NCI-H510A treated with DMSO at 0.1 percent for 48 hours (cell line): Measurements from ENCODE around the gene ULK1.

Experiments used
- DNase-seq: peaks from one replicate; lab custom pipeline; 2025; lab: John Stamatoyannopoulos, UW

ULK1 gene

DNA sequence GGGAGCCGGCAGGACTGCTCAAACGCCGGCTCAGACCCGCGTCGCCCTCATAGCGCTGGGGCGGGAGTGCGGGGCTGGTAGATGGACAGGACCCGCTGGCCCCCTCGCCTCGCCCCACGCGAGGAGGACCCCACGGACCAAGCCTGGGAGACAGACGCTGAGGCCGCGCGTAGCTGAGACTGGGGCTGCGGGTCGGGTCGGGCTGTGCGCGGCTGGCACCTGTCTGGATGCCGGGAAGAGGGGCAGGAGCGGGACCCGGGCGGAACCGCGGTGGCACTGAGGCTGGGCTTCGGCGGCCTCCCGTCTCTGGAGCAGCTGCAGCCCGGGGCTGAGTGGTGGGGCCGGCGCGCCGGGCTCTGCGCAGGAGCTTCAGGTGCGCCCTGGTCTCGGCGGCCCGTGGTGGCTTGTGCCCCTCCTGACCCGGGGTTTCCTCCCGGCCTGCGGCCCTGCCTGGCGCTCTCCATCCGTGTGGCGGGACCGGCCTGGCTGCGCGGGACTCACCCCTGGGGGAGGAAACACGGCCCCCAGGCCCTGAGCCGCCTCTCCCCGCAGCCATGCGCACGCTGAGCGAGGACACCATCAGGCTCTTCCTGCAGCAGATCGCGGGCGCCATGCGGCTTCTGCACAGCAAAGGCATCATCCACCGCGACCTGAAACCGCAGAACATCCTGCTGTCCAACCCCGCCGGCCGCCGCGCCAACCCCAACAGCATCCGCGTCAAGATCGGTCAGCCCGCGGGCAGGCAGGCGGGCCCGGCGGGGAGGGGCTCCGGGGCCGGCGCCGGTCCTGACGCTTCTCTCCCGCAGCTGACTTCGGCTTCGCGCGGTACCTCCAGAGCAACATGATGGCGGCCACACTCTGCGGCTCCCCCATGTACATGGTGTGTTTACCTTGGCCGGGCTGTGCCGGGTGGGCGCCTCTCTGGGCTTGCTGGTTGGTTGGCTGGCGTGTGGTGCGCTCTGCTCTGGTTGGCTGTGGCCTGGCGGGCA, 14.0 kb downstream of the ULK1 start:
- DNase-seq = no peak

- no peak for DNase-seq
These were observed 14.8 kb downstream of the ULK1 start for GRCh38 chr12:131909081-131909751.

DNA sequence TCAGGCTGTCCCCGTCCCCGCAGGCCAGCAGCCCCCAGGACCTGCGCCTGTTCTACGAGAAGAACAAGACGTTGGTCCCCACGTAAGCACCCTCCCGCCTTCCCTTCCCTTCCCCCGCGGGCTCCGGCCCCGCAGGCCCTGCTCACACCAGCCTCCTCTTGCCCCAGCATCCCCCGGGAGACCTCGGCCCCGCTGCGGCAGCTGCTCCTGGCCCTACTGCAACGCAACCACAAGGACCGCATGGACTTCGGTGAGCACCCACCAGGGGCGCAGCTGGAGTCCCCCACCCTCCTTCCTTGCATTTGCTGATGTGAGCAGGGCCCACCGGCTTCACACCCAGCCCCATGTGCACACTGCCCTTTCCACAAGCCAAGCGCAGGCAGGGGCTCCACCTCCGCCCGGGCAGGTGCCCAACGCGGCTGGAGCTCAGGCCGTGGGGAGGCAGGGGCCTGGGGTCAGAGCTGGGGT, 15.4 kb downstream of the ULK1 start:
- DNase-seq = no peak

GRCh38 chr12:131910302-131911027, 16.0 kb downstream of the ULK1 start:
- no peak for DNase-seq

DNA sequence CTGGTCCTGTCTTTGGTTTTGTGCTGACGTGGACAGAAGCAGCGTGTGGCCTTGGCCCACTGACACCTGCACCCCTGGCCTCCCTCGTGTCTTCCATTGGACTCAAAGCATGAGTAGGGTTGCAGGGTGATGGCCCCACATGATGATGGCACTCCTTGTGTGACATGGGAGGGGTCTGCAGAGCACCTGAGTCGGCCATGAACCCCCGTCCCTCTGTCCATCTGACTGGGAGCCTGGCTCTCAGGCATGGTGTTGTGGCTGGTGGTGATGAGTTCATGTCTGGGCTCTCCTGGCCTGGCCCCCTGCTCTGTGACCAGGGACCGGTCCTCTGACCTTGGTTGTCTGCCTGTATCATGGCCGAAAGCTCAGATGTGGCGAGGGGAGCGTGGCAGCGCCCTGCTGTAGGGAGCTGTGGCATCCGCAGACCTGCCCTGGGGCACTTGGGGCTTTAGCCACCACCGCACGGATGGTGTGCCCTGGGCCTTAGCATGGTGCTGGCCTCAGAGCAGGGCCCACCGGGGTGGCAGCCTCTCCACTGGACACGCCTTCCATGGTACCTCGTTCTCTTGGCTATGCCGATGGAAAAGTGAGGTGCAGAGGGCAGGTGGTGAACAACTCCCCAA, 16.7 kb downstream of the ULK1 start:
- no peak for DNase-seq

GRCh38 chr12:131911851-131912477, 17.5 kb downstream of the ULK1 start:
- no peak for DNase-seq

- no peak for DNase-seq
These were observed 18.3 kb downstream of the ULK1 start for GRCh38 chr12:131912518-131913274.

GRCh38 chr12:131913666-131914065, 19.2 kb downstream of the ULK1 start:
- DNase-seq = no peak

DNA sequence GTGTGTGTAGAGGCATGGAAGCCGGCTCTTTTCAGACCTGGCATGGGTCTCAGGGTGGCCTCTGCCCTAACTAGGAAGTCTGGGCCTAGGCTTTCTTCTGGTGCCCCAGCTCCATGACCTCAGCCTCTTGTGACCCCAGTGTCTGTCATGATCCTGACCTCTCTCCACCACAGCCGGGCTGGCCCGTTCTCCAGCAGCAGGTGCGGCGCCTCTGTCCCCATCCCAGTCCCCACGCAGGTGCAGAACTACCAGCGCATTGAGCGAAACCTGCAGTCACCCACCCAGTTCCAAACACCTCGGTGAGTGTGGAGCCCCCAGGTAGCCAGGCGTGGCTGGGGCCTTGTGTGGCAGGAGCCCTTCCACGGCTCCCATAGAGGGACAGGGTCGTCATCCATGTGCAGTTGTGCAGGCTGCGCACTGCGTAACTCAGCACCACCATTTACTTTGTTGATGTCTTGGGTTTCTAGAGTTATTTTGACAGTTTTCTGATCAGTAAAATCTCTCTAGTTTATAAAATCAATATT, 19.8 kb downstream of the ULK1 start:
- no peak for DNase-seq

DNA sequence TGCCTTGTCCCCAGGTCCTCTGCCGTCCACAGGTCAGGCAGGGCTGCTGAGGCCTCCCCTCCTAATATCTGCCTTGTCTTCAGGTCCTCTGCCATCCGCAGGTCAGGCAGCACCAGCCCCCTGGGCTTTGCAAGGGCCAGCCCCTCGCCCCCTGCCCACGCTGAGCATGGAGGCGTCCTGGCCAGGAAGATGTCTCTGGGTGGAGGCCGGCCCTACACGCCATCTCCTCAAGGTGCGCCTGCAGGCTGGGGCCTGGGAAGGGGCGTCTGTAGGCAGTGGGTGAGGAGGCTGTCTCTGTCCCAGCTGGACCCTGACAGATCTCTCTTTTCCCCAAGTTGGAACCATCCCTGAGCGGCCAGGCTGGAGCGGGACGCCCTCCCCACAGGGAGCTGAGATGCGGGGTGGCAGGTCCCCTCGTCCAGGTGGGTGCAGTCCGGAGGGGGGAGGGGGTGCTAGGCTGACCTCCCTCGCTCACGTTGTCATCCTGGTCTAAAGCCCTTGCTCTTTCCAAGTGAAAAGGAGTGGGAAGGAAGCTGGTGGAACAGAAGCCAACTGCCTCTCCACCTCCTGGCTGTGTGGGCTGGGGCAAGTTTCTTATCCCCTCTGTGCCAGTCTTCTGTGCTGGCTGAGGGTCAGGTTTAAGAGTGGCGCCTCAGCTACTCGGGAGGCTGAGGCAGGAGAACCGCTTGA, 20.7 kb downstream of the ULK1 start:
- no peak for DNase-seq

DNA sequence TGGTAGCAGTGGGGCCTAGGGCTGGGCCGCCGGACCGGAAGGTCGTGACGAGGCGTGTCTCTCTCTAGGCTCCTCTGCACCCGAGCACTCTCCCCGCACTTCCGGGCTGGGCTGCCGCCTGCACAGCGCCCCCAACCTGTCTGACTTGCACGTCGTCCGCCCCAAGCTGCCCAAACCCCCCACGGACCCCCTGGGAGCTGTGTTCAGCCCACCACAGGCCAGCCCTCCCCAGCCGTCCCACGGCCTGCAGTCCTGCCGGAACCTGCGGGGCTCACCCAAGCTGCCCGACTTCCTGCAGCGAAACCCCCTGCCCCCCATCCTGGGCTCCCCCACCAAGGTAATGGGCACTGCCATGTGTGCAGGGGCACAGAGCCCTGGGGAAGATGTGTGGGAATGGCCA, 21.4 kb downstream of the ULK1 start:
- DNase-seq = no peak

- DNase-seq = no peak
These were observed 22.1 kb downstream of the ULK1 start for GRCh38 chr12:131916306-131917138.

GRCh38 chr12:131917139-131917710, 22.8 kb downstream of the ULK1 start:
- DNase-seq = no peak

DNA sequence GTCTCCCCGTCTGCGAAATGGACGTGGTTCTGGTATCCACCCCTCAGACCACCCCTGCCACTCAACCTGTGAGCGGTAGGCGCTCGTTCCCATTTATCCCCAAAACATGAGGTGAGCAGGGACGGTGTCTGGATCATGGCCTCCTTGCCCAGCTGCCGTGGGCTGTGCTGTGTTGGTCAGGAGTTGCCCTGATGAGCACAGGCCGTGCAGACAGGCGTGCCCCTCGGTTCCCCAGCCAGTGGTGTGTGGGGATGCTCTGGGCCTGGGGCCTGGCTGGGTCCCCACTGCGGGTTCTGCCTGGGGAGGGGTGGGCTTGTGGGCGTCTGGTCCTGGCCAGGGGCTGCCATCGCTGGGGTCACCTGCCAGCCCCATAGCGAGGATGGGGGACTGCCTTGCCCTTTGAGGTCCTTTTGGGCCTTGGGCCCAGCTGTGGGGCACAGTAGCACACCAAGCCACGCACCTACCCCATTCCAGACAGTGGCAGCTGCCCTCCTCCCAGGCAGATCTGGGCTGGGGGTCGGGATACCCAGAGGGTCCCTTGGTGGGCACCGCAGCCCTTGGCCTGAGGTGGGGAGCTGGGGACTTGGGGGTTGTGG, 23.4 kb downstream of the ULK1 start:
- DNase-seq = no peak

- DNase-seq = no peak
These were observed 24.1 kb downstream of the ULK1 start for GRCh38 chr12:131918311-131919050.

GRCh38 chr12:131919051-131919347, 24.6 kb downstream of the ULK1 start:
- DNase-seq = no peak

GRCh38 chr12:131919366-131920156, 25.1 kb downstream of the ULK1 start:
- no peak for DNase-seq
